Lower leg skin (tissue), 3 donors: ENCODE results near the gene RBPJ.

ENCODE experiments used
- POLR2A ChIP-seq, 2 donors: fragments of 450-650 bp; IDR thresholded peaks; one replicate each; pipeline ENCODE4 v1.6.1; 2016 to 2017; ENCODE audit warnings: antibody characterized with exemption in 2 of 2, mild to moderate bottlenecking in 1 of 2, moderate library complexity in 1 of 2
- TF ChIP-seq, protein P1 (sequence below), 3 donors: fragments of 450-650 bp; IDR thresholded peaks; one replicate each; pipeline ENCODE4 v1.5.1; 2016; ENCODE audit warnings: antibody characterized with exemption in 3 of 3, mild to moderate bottlenecking in 3 of 3, moderate library complexity in 2 of 3

DNA sequence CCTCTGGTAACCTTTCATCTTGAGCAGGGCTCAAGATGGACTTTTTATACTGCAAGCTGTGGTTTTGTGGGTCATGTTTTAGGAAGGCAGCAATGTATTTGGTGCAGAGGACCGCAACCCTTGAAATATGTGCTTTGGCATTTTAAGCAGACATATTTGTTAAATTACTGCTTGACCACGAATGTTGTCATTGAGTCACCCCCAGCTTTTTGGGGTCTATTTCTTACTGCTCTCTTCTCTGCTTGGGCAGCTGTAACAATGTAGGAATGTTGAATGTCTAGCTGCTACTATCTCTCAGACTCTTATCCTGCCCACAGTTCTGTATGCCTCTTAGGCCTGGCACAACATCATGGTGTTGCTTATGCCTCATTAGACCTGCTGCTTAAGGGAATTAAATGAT, 6.0 kb downstream of the RBPJ start:
- TF ChIP-seq, protein P1, sequence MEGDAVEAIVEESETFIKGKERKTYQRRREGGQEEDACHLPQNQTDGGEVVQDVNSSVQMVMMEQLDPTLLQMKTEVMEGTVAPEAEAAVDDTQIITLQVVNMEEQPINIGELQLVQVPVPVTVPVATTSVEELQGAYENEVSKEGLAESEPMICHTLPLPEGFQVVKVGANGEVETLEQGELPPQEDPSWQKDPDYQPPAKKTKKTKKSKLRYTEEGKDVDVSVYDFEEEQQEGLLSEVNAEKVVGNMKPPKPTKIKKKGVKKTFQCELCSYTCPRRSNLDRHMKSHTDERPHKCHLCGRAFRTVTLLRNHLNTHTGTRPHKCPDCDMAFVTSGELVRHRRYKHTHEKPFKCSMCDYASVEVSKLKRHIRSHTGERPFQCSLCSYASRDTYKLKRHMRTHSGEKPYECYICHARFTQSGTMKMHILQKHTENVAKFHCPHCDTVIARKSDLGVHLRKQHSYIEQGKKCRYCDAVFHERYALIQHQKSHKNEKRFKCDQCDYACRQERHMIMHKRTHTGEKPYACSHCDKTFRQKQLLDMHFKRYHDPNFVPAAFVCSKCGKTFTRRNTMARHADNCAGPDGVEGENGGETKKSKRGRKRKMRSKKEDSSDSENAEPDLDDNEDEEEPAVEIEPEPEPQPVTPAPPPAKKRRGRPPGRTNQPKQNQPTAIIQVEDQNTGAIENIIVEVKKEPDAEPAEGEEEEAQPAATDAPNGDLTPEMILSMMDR (IDR thresholded peaks at IDR 0.05) = no peak
- TF ChIP-seq POLR2A (IDR thresholded peaks at IDR 0.05) = no peak
